OCI-LY7 (cell line): ENCODE measurements around the gene QKI. TPM values are rescaled to one million over a fixed set of nuclear protein-coding genes. Genes with fewer than 3 reads are reported as not detected.

Experiments
- BruUV-seq: library from RNA; stranded (reverse); fragments of 400-500 nt; replicated peaks from 2 replicates; lab custom pipeline; 2021; lab: Mats Ljungman, UMichigan
- CTCF ChIA-PET: fragments of 300-600 bp; sonication (Branson Sonifier 250); formaldehyde crosslinking; loops from one replicate; lab custom pipeline; 2022; ENCODE audit warnings: antibody characterized with exemption; ENCODE audit not compliant: unreplicated experiment; lab: Charles Lee
- POLR2A ChIA-PET: fragments of 300-600 bp; sonication (Branson Sonifier 250); formaldehyde crosslinking; loops from one replicate; lab custom pipeline; 2022; ENCODE audit warnings: antibody characterized with exemption; lab: Charles Lee
- DNase-seq: peaks from one replicate; pipeline ENCODE4 v3.0.0-alpha.2; 2015; ENCODE audit warnings: low spot score
- H2AFZ ChIP-seq: fragments of 200-600 bp; sonication (generic), shearing (Covaris generic); 2 replicates; pipeline ENCODE4 v1.6.1; 2014; ENCODE audit warnings: mild to moderate bottlenecking, antibody characterized with exemption, low read length, moderate library complexity
- H3K27ac ChIP-seq: fragments of 200-600 bp; sonication (generic); 2 replicates; pipeline ENCODE4 v1.5.1; 2014; ENCODE audit warnings: mixed run types, low read depth, mild to moderate bottlenecking, moderate library complexity, low read length, inconsistent platforms; ENCODE audit not compliant: poor library complexity, severe bottlenecking
- H3K36me3 ChIP-seq: fragments of 200-600 bp; sonication (generic); 2 replicates; pipeline ENCODE4 v1.6.1; 2014; ENCODE audit warnings: mild to moderate bottlenecking, antibody characterized with exemption, low read length, moderate library complexity, mixed read lengths; ENCODE audit not compliant: insufficient read depth
- H3K4me1 ChIP-seq: fragments of 200-600 bp; sonication (generic); 2 replicates; pipeline ENCODE4 v1.5.1; 2014; ENCODE audit warnings: mild to moderate bottlenecking, low read length; ENCODE audit not compliant: insufficient read depth, poor library complexity, severe bottlenecking
- H3K4me2 ChIP-seq: fragments of 200-600 bp; sonication (generic); 2 replicates; pipeline ENCODE4 v1.6.1; 2014; ENCODE audit warnings: mild to moderate bottlenecking, low read length
- H3K4me3 ChIP-seq: fragments of 200-600 bp; sonication (generic); 2 replicates; pipeline ENCODE4 v1.5.1; 2014; ENCODE audit warnings: mild to moderate bottlenecking, low read depth, low read length; ENCODE audit not compliant: poor library complexity, severe bottlenecking
- H3K79me2 ChIP-seq: fragments of 200-600 bp; sonication (generic); 2 replicates; pipeline ENCODE4 v1.6.1; 2016; ENCODE audit warnings: low read depth, mild to moderate bottlenecking, low read length, moderate library complexity, mixed read lengths; ENCODE audit not compliant: insufficient read depth
- H3K9me2 ChIP-seq: fragments of 200-600 bp; sonication (generic); 2 replicates; pipeline ENCODE4 v1.6.1; 2016; ENCODE audit warnings: mild to moderate bottlenecking, low read length, mixed read lengths; ENCODE audit not compliant: insufficient read depth
- H3K9me3 ChIP-seq: fragments of 200-600 bp; sonication (generic); 2 replicates; pipeline ENCODE4 v1.6.1; 2014; ENCODE audit warnings: mild to moderate bottlenecking, mixed run types, low read length, mixed read lengths
- H4K20me1 ChIP-seq: fragments of 200-600 bp; sonication (generic); 2 replicates; pipeline ENCODE4 v1.6.1; 2014; ENCODE audit warnings: mild to moderate bottlenecking, antibody characterized with exemption, low read length, moderate library complexity, mixed read lengths; ENCODE audit not compliant: insufficient read depth
- CTCF ChIP-seq: fragments of 200-600 bp; sonication (generic); conservative IDR thresholded peaks from 2 replicates; pipeline ENCODE4 v1.5.1; 2014; ENCODE audit warnings: mild to moderate bottlenecking, antibody characterized with exemption, low read length, moderate library complexity, mixed read lengths
- EZH2phosphoT487 ChIP-seq: fragments of 200-600 bp; sonication (generic); IDR thresholded peaks from 2 replicates; pipeline ENCODE4 v1.6.1; 2018; ENCODE audit warnings: low read depth, borderline replicate concordance, mild to moderate bottlenecking, mixed run types, antibody characterized with exemption, low read length, moderate library complexity, mixed read lengths
- intact Hi-C: fragments of 100-400 bp; cut with micrococcal nuclease; formaldehyde crosslinking; loops from one replicate; pipeline ENCODE4 v1.10.0; 2022; ENCODE audit not compliant: unreplicated experiment
- total RNA-seq, 2 experiments: library from RNA; depleted of rRNA in 1 of 2; stranded (reverse); fragments of >200 nt in 1 of 2; shearing (Covaris generic) in 1 of 2; gene quantifications; 2 replicates each; pipeline ENCODE4 v1.2.3, GENCODE V29; 2014 to 2022

Gene QKI
- total RNA-seq, 2 experiments from 2014 or later = 55.4 to 74.5 TPM

- peaks cover 44% of the 10 kb centered on the region for H3K79me2 ChIP-seq
- POLR2A ChIA-PET = interaction anchor here (0.5 kb wide), 2 partner anchors 13 to 116 kb away, joined by 3 read pairs; no protein-coding TSS in a partner anchor
- H3K4me2 ChIP-seq = no peak overlapping the region
- H3K9me3 ChIP-seq = no peaks in the 10 kb centered on the region
- no peak for TF ChIP-seq EZH2phosphoT487
- TF ChIP-seq CTCF = no peak
- no peaks in the 10 kb centered on the region for H3K9me2 ChIP-seq
- intact Hi-C loops = no loop called here
- no peak overlapping the region for H2AFZ ChIP-seq
- H3K27ac ChIP-seq = no peak overlapping the region
- DNase-seq = no peak
- peaks cover 15% of the 10 kb centered on the region; the same call in 1 of the 2 replicates for H4K20me1 ChIP-seq
- H3K36me3 ChIP-seq = no peaks in the 10 kb centered on the region
- BruUV-seq = no TSS peak
- no peaks in the 10 kb centered on the region for H3K4me1 ChIP-seq
- CTCF ChIA-PET = no interaction called here
- no peak overlapping the region for H3K4me3 ChIP-seq
These were observed 25.5 kb downstream of the QKI start for GRCh38 chr6:163439997-163440396.

GRCh38 chr6:163442336-163442735 is 27.8 kb downstream of the QKI start:
- DNase-seq = no peak
- Histone ChIP-seq H3K4me2 (no peak overlapping the region), H3K36me3 (no peaks in the 10 kb centered on the region), H3K79me2 (peaks cover 41% of the 10 kb centered on the region), H3K9me3 (no peaks in the 10 kb centered on the region), H3K9me2 (no peaks in the 10 kb centered on the region), H3K4me1 (no peaks in the 10 kb centered on the region), H3K4me3 (no peak overlapping the region), H3K27ac (no peak overlapping the region), H2AFZ (no peak overlapping the region), H4K20me1 (peaks cover 20% of the 10 kb centered on the region)
- ChIA-PET CTCF (no interaction called here), POLR2A (interaction anchor here (0.5 to 0.6 kb wide), 2 partner anchors 61 to 81 kb away, joined by 3 read pairs; no protein-coding TSS in a partner anchor)
- no TSS peak for BruUV-seq
- TF ChIP-seq CTCF (no peak), EZH2phosphoT487 (no peak)
- intact Hi-C loops = no loop called here

DNA sequence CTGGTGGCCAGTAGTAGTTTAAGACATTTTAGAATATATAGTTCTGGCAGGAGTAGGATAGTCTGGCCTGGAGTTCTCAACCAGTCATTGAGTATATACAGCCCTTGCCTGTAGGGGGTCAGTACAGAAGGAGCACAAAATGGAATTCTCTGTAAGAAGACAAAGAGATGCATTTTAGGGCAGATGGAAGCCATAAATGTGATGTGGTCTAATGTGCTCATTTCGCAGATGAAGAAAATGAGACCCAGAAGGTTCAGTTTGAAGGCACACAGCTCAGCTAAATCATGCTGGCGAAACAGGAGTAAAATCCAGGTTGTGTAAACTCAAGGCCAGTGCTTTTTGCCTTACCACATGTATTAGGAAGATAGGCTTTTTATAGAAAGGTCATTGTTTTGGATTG is 29.6 kb downstream of the QKI start:
- intact Hi-C loops = no loop called here
- no peak for TF ChIP-seq EZH2phosphoT487
- no peak for TF ChIP-seq CTCF
- Histone ChIP-seq H3K4me1 (no peaks in the 10 kb centered on the region), H4K20me1 (peaks cover 19% of the 10 kb centered on the region), H3K9me2 (no peaks in the 10 kb centered on the region), H3K27ac (no peak overlapping the region), H3K4me2 (no peak overlapping the region), H3K79me2 (peaks cover 30% of the 10 kb centered on the region), H3K9me3 (no peaks in the 10 kb centered on the region), H2AFZ (no peak overlapping the region), H3K36me3 (no peaks in the 10 kb centered on the region), H3K4me3 (no peak overlapping the region)
- BruUV-seq = no TSS peak
- ChIA-PET POLR2A (no interaction called here), CTCF (no interaction called here)
- DNase-seq = no peak
